ENCODE results near the gene CCDC183. TPM values are rescaled to one million over a fixed set of nuclear protein-coding genes. Genes with fewer than 3 reads are reported as not detected.
A peak's percentile ranks its signal among the peaks of the same experiment; 100 is the strongest.
"Not testable (repeated sequence)": the region's sequence is repeated elsewhere in the genome, so short reads cannot be mapped to it uniquely, and the experiment has no call there.

CCDC183 gene
- total and polyA plus RNA-seq, 7 experiments from 2014 or later: 0.35 to 6.6 (median 2.9) TPM

DNA sequence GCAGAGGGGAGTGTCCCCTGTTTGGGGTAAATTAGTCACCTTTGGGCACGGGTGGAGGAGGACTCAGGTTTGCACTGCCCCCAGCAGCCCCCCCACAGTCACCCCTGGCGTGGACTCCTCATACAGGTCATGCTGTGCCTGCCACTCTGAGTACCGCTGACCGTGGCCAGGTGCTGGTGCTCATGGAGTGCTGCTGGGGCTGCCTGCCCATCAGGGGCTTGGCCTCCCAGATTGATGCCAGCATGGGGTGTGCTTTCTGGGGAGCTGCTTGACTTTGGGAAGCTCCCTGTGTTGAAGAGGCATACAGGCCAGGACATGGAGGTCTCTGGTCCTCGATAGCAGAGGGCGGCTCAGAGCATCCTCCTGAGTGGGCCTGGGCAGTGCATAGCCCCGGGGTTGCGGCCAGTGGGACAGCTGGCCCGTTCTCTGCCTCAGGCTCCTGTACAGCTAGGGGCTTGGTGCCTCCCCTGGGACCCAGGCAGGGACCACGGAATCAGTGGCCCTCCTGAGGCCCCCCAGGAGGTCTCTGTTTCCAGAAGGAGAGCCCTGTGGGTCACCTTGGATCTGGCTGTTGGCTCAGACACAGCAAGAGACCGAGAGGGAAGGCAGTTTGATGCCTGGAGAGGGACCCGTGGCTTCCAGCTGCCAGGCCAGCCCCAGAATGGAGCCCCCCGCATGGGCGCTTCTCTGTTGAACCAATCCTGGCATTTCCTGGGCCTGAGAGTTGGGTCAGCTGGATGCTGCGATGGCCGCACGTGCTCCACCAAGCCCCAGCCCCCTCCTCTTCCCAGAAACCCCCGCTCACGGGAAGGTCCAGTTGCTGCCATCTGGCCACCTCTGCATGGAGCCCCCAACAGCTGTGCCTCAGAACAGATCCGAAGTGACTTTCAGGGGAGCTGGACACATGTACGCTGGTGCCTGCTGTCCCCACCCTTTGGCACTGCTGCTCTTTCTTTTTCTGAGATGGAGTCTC is 40.1 kb downstream of the CCDC183 start:
- ATAC-seq (no peak), DNase-seq (no peak)
- H3K27ac ChIP-seq (ENCODE audit: low read depth, low read length): no peak overlapping the region
- Mint-ChIP-seq H3K4me3 (no peak overlapping the region), H3K27me3 (no peaks in the 10 kb centered on the region), H3K27ac (no peak overlapping the region), H3K9me3 (no peaks in the 10 kb centered on the region), H3K4me1 (peaks cover 0 to 5% (median 0%) of the 10 kb centered on the region in 7 donors), H3K36me3 (peaks cover 0 to 13% (median 0%) of the 10 kb centered on the region in 5 donors)
- H3K36me3 ChIP-seq (ENCODE audit: control insufficient read depth in 2 of 3, insufficient read depth in 3 of 3, low read length in 3 of 3): peaks cover 0 to 39% (median 4%) of the 10 kb centered on the region in 3 experiments
- POLR2A ChIA-PET: no interaction called here
- CTCF ChIA-PET: interaction anchor here (0.6 kb wide), 1 partner anchor 45 kb away, joined by 3 read pairs; the partner anchor contains the start of gene TMEM141
- no peaks in the 10 kb centered on the region for H3K27me3 ChIP-seq (ENCODE audit: control insufficient read depth in 2 of 2, insufficient read depth in 2 of 2, low read length in 2 of 2)
- intact Hi-C loops (cut with micrococcal nuclease): no loop called here
- no peaks in the 10 kb centered on the region for H3K4me1 ChIP-seq (ENCODE audit: control insufficient read depth in 2 of 2, insufficient read depth in 2 of 2, low read length in 2 of 2)
- H3K9me3 ChIP-seq (ENCODE audit: control insufficient read depth in 2 of 3, low read length in 3 of 3): no peaks in the 10 kb centered on the region
- H3K4me3 ChIP-seq (ENCODE audit: low read length): no peak overlapping the region

DNA sequence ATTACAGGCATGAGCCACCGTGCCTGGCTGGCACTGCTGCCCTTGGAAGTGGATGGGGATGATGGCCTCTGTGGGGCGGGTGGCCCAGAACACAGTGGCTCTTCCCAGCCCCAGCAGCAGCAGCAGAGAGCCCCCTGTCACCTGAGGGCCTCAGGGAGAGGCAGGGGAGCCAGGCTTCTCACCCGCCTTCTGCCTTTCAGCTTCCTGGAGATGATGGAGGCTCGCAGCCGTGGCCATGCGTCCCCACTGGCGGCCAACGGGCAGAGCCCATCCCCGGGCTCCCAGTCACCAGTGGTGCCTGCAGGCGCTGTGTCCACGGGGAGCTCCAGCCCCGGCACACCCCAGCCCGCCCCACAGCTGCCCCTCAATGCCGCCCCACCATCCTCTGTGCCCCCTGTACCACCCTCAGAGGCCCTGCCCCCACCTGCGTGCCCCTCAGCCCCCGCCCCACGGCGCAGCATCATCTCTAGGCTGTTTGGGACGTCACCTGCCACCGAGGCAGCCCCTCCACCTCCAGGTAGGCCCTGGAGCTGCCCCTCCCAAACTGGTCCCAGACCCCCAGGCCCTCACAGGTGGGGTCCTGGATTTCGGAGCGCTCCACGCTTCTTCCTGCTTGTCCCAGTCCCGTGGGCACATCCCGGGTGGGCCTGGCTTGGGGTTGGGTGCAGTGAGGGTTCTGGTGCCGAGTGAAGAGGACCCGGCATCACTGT is 41.2 kb downstream of the CCDC183 start:
- CTCF ChIA-PET: interaction anchor here (0.6 kb wide), 1 partner anchor 46 kb away, joined by 3 read pairs; the partner anchor contains the start of gene TMEM141
- Histone ChIP-seq H3K27me3 (ENCODE audit: control insufficient read depth in 2 of 2, insufficient read depth in 2 of 2, low read length in 2 of 2) (no peaks in the 10 kb centered on the region), H3K9me3 (ENCODE audit: control insufficient read depth in 2 of 3, low read length in 3 of 3) (no peaks in the 10 kb centered on the region), H3K27ac (ENCODE audit: low read depth, low read length) (no peak overlapping the region), H3K36me3 (ENCODE audit: control insufficient read depth in 2 of 3, insufficient read depth in 3 of 3, low read length in 3 of 3) (peaks cover 0 to 28% (median 4%) of the 10 kb centered on the region in 3 experiments), H3K4me3 (ENCODE audit: low read length) (no peak overlapping the region), H3K4me1 (ENCODE audit: control insufficient read depth in 2 of 2, insufficient read depth in 2 of 2, low read length in 2 of 2) (peaks cover 0 to 3% of the 10 kb centered on the region in 2 donors)
- intact Hi-C loops (cut with micrococcal nuclease): no loop called here
- POLR2A ChIA-PET: no interaction called here
- H3K4me1 Mint-ChIP-seq: peaks cover 0 to 8% (median 5%) of the 10 kb centered on the region in 7 donors
- no peak overlapping the region for H3K27ac Mint-ChIP-seq
- H3K4me3 Mint-ChIP-seq: no peak overlapping the region
- H3K27me3 Mint-ChIP-seq: no peaks in the 10 kb centered on the region
- peaks cover 0 to 10% (median 0%) of the 10 kb centered on the region in 5 donors for H3K36me3 Mint-ChIP-seq
- no peaks in the 10 kb centered on the region for H3K9me3 Mint-ChIP-seq
- ATAC-seq (no peak), DNase-seq (no peak)

DNA sequence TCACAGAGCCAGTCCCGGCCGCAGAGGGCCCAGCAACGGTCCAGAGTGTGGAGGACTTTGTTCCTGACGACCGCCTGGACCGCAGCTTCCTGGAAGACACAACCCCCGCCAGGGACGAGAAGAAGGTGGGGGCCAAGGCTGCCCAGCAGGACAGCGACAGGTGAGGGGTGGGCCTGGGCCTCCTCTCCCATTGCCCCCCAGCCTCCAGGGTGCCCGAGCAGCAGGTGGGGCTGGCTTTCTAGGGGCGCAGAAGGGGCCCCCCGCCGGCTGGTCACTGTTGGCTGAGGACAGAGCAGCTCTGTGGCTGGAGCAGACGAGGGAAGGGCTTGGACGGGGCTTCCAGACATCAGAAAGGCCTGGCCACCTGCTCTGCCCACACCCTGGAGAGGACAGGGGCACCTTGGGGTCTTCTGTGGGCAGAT is 41.7 kb downstream of the CCDC183 start:
- H3K4me3 ChIP-seq (ENCODE audit: low read length); H3K27me3 ChIP-seq (ENCODE audit: control insufficient read depth in 2 of 2, insufficient read depth in 2 of 2, low read length in 2 of 2); DNase-seq; H3K27ac Mint-ChIP-seq; H3K9me3 ChIP-seq (ENCODE audit: control insufficient read depth in 2 of 3, low read length in 3 of 3); ATAC-seq; POLR2A ChIA-PET; H3K4me3 Mint-ChIP-seq; CTCF ChIA-PET; H3K27ac ChIP-seq (ENCODE audit: low read depth, low read length); H3K27me3 Mint-ChIP-seq; intact Hi-C loops (cut with micrococcal nuclease); H3K9me3 Mint-ChIP-seq; H3K4me1 ChIP-seq (ENCODE audit: control insufficient read depth in 2 of 2, insufficient read depth in 2 of 2, low read length in 2 of 2); H3K36me3 Mint-ChIP-seq: not testable (repeated sequence)
- H3K36me3 ChIP-seq (ENCODE audit: control insufficient read depth in 2 of 3, insufficient read depth in 3 of 3, low read length in 3 of 3): peaks cover 0 to 25% (median 0%) of the 10 kb centered on the region in 3 experiments
- peaks cover 0 to 11% (median 6%) of the 10 kb centered on the region in 7 donors for H3K4me1 Mint-ChIP-seq

DNA sequence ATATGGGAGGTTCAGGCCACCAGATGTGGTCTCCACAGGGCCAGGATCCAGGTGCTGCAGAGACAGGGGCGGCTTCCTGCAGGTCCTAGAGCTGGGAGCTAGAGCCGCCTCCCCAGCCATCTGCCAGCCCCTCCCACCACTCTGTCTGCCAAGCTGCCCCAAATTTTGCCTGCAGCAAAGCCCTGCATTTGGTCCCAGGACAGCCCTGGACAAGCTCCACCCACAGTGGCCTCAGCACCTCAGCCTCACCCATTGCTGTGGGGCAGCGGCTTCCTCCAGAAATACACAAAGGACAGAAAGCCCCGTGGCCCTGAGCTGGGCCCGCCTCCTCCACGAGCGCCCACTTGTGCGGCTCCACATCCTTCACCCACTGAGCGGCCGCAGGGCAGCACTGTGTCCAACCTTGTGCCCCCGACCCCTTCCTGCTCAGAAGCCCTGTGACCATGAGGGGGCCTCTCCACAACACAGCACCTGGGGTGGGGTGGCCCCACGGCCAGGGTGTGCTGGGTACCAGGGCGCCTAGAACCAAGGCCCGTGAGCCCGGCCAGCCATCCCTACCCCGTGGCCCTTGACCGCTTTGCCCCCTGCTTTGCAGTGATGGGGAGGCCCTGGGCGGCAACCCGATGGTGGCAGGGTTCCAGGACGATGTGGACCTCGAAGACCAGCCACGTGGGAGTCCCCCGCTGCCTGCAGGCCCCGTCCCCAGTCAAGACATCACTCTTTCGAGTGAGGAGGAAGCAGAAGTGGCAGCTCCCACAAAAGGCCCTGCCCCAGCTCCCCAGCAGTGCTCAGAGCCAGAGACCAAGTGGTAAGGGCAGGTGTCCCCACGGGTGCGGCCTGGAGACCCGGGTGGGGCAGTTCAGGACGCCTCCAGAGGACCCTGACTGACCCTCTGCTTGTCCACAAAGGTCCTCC is 42.4 kb downstream of the CCDC183 start:
- Mint-ChIP-seq H3K4me1 (peaks cover 0 to 14% (median 8%) of the 10 kb centered on the region in 7 donors), H3K4me3 (no peak overlapping the region), H3K27ac (no peak overlapping the region), H3K36me3 (peaks cover 0 to 8% (median 0%) of the 10 kb centered on the region in 5 donors), H3K9me3 (no peaks in the 10 kb centered on the region), H3K27me3 (no peaks in the 10 kb centered on the region)
- Histone ChIP-seq H3K4me1 (ENCODE audit: control insufficient read depth in 2 of 2, insufficient read depth in 2 of 2, low read length in 2 of 2) (peaks cover 4 to 7% of the 10 kb centered on the region in 2 donors), H3K27ac (ENCODE audit: low read depth, low read length) (no peak overlapping the region), H3K36me3 (ENCODE audit: control insufficient read depth in 2 of 3, insufficient read depth in 3 of 3, low read length in 3 of 3) (peaks cover 0 to 25% (median 0%) of the 10 kb centered on the region in 3 experiments), H3K27me3 (ENCODE audit: control insufficient read depth in 2 of 2, insufficient read depth in 2 of 2, low read length in 2 of 2) (no peaks in the 10 kb centered on the region), H3K4me3 (ENCODE audit: low read length) (no peak overlapping the region), H3K9me3 (ENCODE audit: control insufficient read depth in 2 of 3, low read length in 3 of 3) (no peaks in the 10 kb centered on the region)
- intact Hi-C loops (cut with micrococcal nuclease): no loop called here
- POLR2A ChIA-PET: no interaction called here
- ATAC-seq (no peak), DNase-seq (no peak)
- CTCF ChIA-PET: no interaction called here

GRCh38 chr9:136839229-136840139 is 43.3 kb downstream of the CCDC183 start:
- H3K4me3 ChIP-seq (ENCODE audit: low read length): no peak overlapping the region
- intact Hi-C loops (cut with micrococcal nuclease): no loop called here
- DNase-seq: no peak
- Mint-ChIP-seq H3K4me3 (peak overlapping the region in 2 of 10 donors; percentile 51 to 67), H3K27ac (peak overlapping the region in 2 of 9 donors; percentile 7 to 79), H3K36me3 (peaks cover 0 to 5% (median 0%) of the 10 kb centered on the region in 5 donors), H3K9me3 (no peaks in the 10 kb centered on the region), H3K27me3 (no peaks in the 10 kb centered on the region), H3K4me1 (peaks cover 0 to 16% (median 10%) of the 10 kb centered on the region in 7 donors)
- peaks cover 4 to 7% of the 10 kb centered on the region in 2 donors for H3K4me1 ChIP-seq (ENCODE audit: control insufficient read depth in 2 of 2, insufficient read depth in 2 of 2, low read length in 2 of 2)
- no peaks in the 10 kb centered on the region for H3K27me3 ChIP-seq (ENCODE audit: control insufficient read depth in 2 of 2, insufficient read depth in 2 of 2, low read length in 2 of 2)
- ChIA-PET POLR2A (interaction anchor here (0.6 kb wide), 1 partner anchor 96 kb away, joined by 4 read pairs; no protein-coding TSS in a partner anchor), CTCF (no interaction called here)
- no peaks in the 10 kb centered on the region for H3K9me3 ChIP-seq (ENCODE audit: control insufficient read depth in 2 of 3, low read length in 3 of 3)
- ATAC-seq: no peak
- H3K27ac ChIP-seq (ENCODE audit: low read depth, low read length): no peak overlapping the region
- peaks cover 0 to 25% (median 0%) of the 10 kb centered on the region in 3 experiments for H3K36me3 ChIP-seq (ENCODE audit: control insufficient read depth in 2 of 3, insufficient read depth in 3 of 3, low read length in 3 of 3)
